PC-3 (cell line): ENCODE results near the gene FAM234A. TPM values are rescaled to one million over a fixed set of nuclear protein-coding genes. Genes with fewer than 3 reads are reported as not detected.
"Not testable (repeated sequence)": the region's sequence is repeated elsewhere in the genome, so short reads cannot be mapped to it uniquely, and the experiment has no call there.

Experiments
- ATAC-seq: fragments of 200-7000 bp; cut with Tn5 transposase; 2 replicates; pipeline ENCODE4 v1.9.1; 2020; ENCODE audit warnings: mild to moderate bottlenecking, moderate library complexity
- BruUV-seq: library from RNA; stranded (reverse); fragments of 400-500 nt; replicated peaks from 2 replicates; lab custom pipeline; 2021; lab: Mats Ljungman, UMichigan
- CTCF ChIA-PET: fragments of 300-600 bp; sonication (Branson Sonifier 250); formaldehyde crosslinking; loops from one replicate; lab custom pipeline; 2022; ENCODE audit warnings: antibody characterized with exemption; lab: Charles Lee
- POLR2A ChIA-PET: fragments of 300-600 bp; sonication (Branson Sonifier 250); formaldehyde crosslinking; loops from one replicate; lab custom pipeline; 2022; ENCODE audit warnings: antibody characterized with exemption; ENCODE audit not compliant: unreplicated experiment; lab: Charles Lee
- DNase-seq: peaks from one replicate; pipeline ENCODE4 v3.0.0-alpha.2; 2015
- H2AFZ ChIP-seq: fragments of 300-600 bp; sonication (generic); 2 replicates; pipeline ENCODE4 v1.6.0; 2016; ENCODE audit warnings: antibody characterized with exemption, low read length
- H3F3A ChIP-seq: fragments of 300-600 bp; sonication (generic); one replicate; pipeline ENCODE4 v1.6.0; 2017; ENCODE audit warnings: antibody characterized with exemption, low read length, control low read depth, mild to moderate bottlenecking; ENCODE audit not compliant: unreplicated experiment
- H3K27ac ChIP-seq: fragments of 300-600 bp; sonication (generic); 2 replicates; pipeline ENCODE4 v1.5.1; 2016; ENCODE audit warnings: mild to moderate bottlenecking, low read length
- H3K27me3 ChIP-seq: fragments of 300-600 bp; sonication (generic); 2 replicates; pipeline ENCODE4 v1.6.1; 2016; ENCODE audit warnings: low read length, mixed read lengths
- H3K36me3 ChIP-seq: fragments of 300-600 bp; sonication (generic); 2 replicates; pipeline ENCODE4 v1.6.1; 2016; ENCODE audit warnings: low read depth, mixed run types, low read length, mixed read lengths
- H3K4me1 ChIP-seq: fragments of 300-600 bp; sonication (generic); 2 replicates; pipeline ENCODE4 v1.5.1; 2016; ENCODE audit warnings: low read length; ENCODE audit not compliant: insufficient read depth
- H3K4me2 ChIP-seq: fragments of 300-600 bp; sonication (generic); 2 replicates; pipeline ENCODE4 v1.6.0; 2016; ENCODE audit warnings: low read length
- H3K4me3 ChIP-seq: fragments of 300-600 bp; sonication (generic); 2 replicates; pipeline ENCODE4 v1.5.1; 2016; ENCODE audit warnings: mild to moderate bottlenecking, low read length, mixed read lengths
- H3K79me2 ChIP-seq: fragments of 300-600 bp; sonication (generic); 2 replicates; pipeline ENCODE4 v1.6.1; 2017; ENCODE audit warnings: low read length, mixed read lengths
- H3K9ac ChIP-seq: fragments of 300-600 bp; sonication (generic); 2 replicates; pipeline ENCODE4 v1.6.0; 2016; ENCODE audit warnings: mild to moderate bottlenecking, low read length
- H3K9me2 ChIP-seq: fragments of 300-600 bp; sonication (generic); replicated peaks from 2 replicates; pipeline ENCODE4 v1.6.1; 2016; ENCODE audit warnings: mixed run types, low read length, mixed read lengths
- H3K9me3 ChIP-seq: fragments of 300-600 bp; sonication (generic); 2 replicates; pipeline ENCODE4 v1.6.1; 2016; ENCODE audit warnings: low read length, mixed read lengths
- H4K20me1 ChIP-seq: fragments of 300-600 bp; sonication (generic); 2 replicates; pipeline ENCODE4 v1.6.1; 2016; ENCODE audit warnings: low read length, mixed read lengths
- EZH2 ChIP-seq: fragments of 300-600 bp; sonication (generic); IDR thresholded peaks from one replicate; pipeline ENCODE4 v1.6.1; 2017; ENCODE audit warnings: antibody characterized with exemption, mild to moderate bottlenecking, low read length; ENCODE audit not compliant: unreplicated experiment
- EZH2phosphoT487 ChIP-seq: fragments of 300-600 bp; sonication (generic); IDR thresholded peaks from 2 replicates; pipeline ENCODE4 v1.6.1; 2018; ENCODE audit warnings: mild to moderate bottlenecking, antibody characterized with exemption, low read length, borderline replicate concordance
- intact Hi-C: fragments of 100-400 bp; cut with micrococcal nuclease; formaldehyde crosslinking; loops from 2 replicates; pipeline ENCODE4 v1.9.0; 2023
- total RNA-seq: library from RNA; depleted of rRNA; stranded (reverse); fragments of >200 nt; gene quantifications from 2 replicates; pipeline ENCODE4 v1.2.3, GENCODE V29; 2014
- TF ChIP-seq, protein P1 (sequence below): fragments of 300-600 bp; sonication (generic); conservative IDR thresholded peaks from 2 replicates; pipeline ENCODE4 v1.5.1; 2017; ENCODE audit warnings: antibody characterized with exemption, low read depth, mild to moderate bottlenecking, low read length

Gene FAM234A
- total RNA-seq, 1 experiment from 2014 or later: 31.4 TPM

GRCh38 chr16:209359-209758 lies 25.3 kb upstream of the FAM234A start:
- H4K20me1 ChIP-seq, H3K4me1 ChIP-seq, H3K9me3 ChIP-seq, intact Hi-C loops, H3K9ac ChIP-seq, H3K4me3 ChIP-seq, H3K27me3 ChIP-seq, H3F3A ChIP-seq, H3K4me2 ChIP-seq, ATAC-seq, DNase-seq, CTCF ChIA-PET, H2AFZ ChIP-seq, H3K9me2 ChIP-seq, H3K27ac ChIP-seq, BruUV-seq: not testable (repeated sequence)
- Histone ChIP-seq H3K79me2 (peaks cover 23% of the 10 kb centered on the region), H3K36me3 (peaks cover 30% of the 10 kb centered on the region)
- POLR2A ChIA-PET: interaction anchor here (0.6 kb wide), 1 partner anchor 22 kb away, joined by 3 read pairs; no protein-coding TSS in a partner anchor

GRCh38 chr16:211631-212180 lies 22.9 kb upstream of the FAM234A start:
- BruUV-seq, H3K9me3 ChIP-seq, H3F3A ChIP-seq, H3K27me3 ChIP-seq, H3K27ac ChIP-seq, H2AFZ ChIP-seq, ATAC-seq, H3K4me3 ChIP-seq, intact Hi-C loops, H3K4me2 ChIP-seq, H3K4me1 ChIP-seq, DNase-seq, H4K20me1 ChIP-seq, H3K9me2 ChIP-seq, POLR2A ChIA-PET, CTCF ChIA-PET, H3K9ac ChIP-seq: not testable (repeated sequence)
- H3K79me2 ChIP-seq: peaks cover 33% of the 10 kb centered on the region
- H3K36me3 ChIP-seq: peaks cover 15% of the 10 kb centered on the region

DNA sequence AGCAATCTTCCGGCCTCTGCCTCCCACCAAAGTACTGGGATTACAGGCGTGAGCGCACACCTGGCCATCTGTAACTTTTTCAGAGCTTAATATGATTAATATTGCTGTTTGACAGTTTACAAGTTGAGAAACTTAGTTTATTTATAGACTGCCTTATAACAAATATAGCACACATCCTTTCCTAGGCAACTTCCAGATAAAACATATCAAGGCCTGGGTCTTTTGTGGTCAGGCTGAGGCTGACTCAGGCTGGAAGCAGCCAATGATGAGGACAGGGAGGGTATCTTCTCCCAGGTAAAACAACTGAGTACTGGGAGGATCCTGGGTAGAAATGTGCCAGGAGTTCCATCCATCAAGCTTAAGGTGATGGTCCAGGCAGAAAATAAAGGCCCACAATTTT lies 21.6 kb upstream of the FAM234A start:
- no peaks in the 10 kb centered on the region for H3F3A ChIP-seq
- ChIA-PET POLR2A (no interaction called here), CTCF (no interaction called here)
- H3K27me3 ChIP-seq: no peaks in the 10 kb centered on the region
- H3K9me2 ChIP-seq: no peaks in the 10 kb centered on the region
- 0 out of 2 replicates have a peak, but pooled peaks cover 2% of the 10 kb centered on the region for H4K20me1 ChIP-seq
- no peak overlapping the region for H2AFZ ChIP-seq
- H3K27ac ChIP-seq: no peak overlapping the region
- H3K4me1 ChIP-seq: no peaks in the 10 kb centered on the region
- no peaks in the 10 kb centered on the region for H3K9me3 ChIP-seq
- DNase-seq (no peak), ATAC-seq (no peak)
- H3K4me2 ChIP-seq: no peak overlapping the region
- peaks cover 38% of the 10 kb centered on the region for H3K79me2 ChIP-seq
- BruUV-seq: no TSS peak
- H3K4me3 ChIP-seq: no peak overlapping the region
- TF ChIP-seq EZH2phosphoT487: no peak
- no peak for TF ChIP-seq EZH2
- H3K9ac ChIP-seq: no peak overlapping the region
- intact Hi-C loops: no loop called here
- H3K36me3 ChIP-seq: peaks cover 15% of the 10 kb centered on the region

DNA sequence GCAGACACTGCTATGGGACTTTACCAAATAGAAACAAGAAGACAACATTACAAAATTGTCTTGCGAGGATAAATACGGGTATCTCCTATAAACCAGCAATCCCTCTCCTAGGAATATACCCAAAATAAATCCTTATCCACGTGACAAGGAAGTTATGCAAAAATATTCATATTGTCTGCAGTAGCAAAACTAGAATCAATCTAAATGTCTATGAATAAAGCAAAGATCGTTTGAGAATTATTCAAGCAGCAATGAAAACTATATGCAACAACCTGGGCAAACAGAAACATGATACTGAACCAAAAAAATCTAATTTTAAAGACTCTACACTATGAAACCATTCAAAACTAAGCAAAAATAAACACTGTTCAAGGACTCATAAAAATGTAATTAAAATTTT lies 14.6 kb upstream of the FAM234A start:
- DNase-seq (no peak), ATAC-seq (no peak)
- Histone ChIP-seq H3K4me2 (no peak overlapping the region), H3K9me2 (no peaks in the 10 kb centered on the region), H3K27ac (no peak overlapping the region), H4K20me1 (no peaks in the 10 kb centered on the region), H3K9me3 (no peaks in the 10 kb centered on the region), H3K9ac (no peak overlapping the region), H3K27me3 (no peaks in the 10 kb centered on the region), H3K4me1 (no peaks in the 10 kb centered on the region), H2AFZ (no peak overlapping the region), H3K36me3 (peaks cover 18% of the 10 kb centered on the region; the same call in 1 of the 2 replicates), H3K79me2 (peaks cover 50% of the 10 kb centered on the region), H3F3A (no peaks in the 10 kb centered on the region), H3K4me3 (no peak overlapping the region)
- BruUV-seq: no TSS peak
- CTCF ChIA-PET: no interaction called here
- intact Hi-C loops: no loop called here
- TF ChIP-seq, protein P1, sequence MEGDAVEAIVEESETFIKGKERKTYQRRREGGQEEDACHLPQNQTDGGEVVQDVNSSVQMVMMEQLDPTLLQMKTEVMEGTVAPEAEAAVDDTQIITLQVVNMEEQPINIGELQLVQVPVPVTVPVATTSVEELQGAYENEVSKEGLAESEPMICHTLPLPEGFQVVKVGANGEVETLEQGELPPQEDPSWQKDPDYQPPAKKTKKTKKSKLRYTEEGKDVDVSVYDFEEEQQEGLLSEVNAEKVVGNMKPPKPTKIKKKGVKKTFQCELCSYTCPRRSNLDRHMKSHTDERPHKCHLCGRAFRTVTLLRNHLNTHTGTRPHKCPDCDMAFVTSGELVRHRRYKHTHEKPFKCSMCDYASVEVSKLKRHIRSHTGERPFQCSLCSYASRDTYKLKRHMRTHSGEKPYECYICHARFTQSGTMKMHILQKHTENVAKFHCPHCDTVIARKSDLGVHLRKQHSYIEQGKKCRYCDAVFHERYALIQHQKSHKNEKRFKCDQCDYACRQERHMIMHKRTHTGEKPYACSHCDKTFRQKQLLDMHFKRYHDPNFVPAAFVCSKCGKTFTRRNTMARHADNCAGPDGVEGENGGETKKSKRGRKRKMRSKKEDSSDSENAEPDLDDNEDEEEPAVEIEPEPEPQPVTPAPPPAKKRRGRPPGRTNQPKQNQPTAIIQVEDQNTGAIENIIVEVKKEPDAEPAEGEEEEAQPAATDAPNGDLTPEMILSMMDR: no peak
- POLR2A ChIA-PET: no interaction called here
